ENCODE data around the gene PARG.
"Not testable (repeated sequence)": the region's sequence is repeated elsewhere in the genome, so short reads cannot be mapped to it uniquely, and the experiment has no call there.

Gene PARG

DNA sequence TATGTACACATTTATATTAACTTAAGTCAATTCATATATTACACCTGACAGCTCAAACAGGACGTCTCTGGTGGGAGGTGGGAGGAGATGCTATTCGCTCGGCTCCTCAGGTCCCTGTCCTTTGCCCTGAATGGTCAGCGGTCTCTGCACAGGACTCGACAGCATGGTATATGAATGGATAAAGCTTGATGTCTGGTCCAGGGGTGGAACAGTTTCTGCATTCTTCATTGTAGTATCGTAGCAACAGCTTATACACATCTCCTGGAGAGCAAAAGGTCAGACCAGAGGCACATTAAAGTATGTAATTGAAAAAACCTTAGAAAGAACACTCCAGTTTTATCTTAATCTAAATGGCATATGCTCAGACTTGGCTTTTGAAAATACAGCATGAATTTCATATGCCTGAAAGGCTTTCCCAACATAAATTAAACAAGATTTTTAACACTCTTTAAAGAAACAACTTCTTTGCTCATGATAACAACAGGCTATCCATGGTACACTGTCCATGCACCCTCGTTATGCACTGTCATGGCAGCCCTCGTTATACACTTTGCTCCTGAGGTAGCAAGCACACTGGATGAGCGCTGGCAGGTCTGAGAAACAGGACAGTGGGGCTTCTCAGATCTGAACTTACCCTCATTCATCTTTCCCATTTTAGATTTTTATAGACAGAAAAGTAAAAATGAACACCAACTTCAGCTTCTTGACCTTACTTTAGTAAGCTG is 122.4 kb downstream of the PARG start:
- no peak for DNase-seq

DNA sequence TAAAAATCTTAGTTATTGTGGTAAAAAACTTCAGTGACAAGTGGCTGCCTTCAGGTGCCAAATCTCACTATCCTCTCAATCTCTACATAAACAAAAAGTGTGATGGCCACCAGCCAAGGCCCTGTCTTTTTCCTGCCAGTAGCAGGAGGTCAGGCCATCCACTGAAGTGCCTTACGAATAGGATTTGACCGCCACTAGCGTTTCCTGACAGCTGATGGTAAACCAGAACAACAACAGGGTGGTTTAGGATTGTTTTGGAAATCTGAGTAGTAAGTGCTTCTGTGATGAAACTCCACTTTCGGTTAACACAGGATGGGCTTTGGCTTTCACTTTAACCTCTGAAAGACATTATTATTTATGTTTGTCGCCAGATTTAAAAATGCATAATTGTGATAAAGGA is 124.0 kb downstream of the PARG start:
- no peak for DNase-seq

DNA sequence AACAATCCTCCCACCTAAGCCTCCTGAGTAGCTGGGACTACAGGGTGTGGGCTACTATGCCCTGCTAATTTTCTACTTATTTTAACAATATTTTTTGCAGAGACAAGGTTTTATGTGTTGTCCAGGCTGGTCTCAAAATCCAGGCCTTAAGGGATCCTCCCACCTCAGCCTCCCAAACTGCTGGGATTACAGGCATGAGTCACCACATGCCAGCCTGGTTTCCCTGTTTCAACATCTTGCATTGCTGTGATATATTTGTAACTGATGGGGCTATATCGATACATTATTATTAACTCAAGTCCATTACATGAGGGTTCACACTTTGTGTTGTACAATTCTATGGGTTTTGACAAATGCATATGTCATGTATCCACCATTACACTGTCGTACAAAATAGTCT is 137.8 kb downstream of the PARG start:
- no peak for DNase-seq

DNA sequence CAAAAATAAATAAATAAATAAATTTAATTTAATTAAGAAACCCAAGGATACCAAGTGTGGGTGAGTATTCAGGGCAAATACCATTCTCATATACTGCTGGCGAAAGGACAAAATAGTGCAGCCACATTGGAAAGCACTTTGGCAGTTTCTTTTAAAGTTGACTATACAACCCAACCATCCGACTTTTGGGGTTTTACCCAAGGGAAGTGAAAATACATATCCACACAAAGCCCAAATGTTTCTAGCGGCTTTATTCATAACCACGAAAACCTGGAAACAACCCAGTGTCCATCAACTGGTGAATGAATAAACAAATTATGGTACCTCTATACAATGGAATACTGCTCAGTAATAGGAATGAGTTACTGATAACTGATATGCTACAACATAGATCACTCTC is 143.6 kb downstream of the PARG start:
- DNase-seq: no peak

DNA sequence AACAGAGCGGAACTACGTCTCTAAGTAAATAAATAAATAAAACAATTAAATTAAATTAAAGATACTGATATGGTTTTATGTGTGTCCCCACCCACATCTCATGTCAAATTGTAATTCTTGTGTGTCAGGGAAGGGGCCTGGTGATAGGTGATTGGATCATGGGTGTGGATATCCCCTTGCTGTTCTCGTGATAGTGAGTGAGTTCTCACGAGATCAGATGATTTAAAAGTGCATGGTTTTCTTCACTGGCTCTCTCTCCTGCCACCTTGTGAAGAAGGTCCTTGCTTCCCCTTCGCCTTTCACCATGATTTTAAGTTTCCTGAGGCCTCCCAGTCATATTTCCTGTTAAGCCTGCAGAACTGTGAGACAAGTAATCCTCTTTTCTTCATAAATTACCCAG is 150.7 kb downstream of the PARG start:
- no peak for DNase-seq

DNA sequence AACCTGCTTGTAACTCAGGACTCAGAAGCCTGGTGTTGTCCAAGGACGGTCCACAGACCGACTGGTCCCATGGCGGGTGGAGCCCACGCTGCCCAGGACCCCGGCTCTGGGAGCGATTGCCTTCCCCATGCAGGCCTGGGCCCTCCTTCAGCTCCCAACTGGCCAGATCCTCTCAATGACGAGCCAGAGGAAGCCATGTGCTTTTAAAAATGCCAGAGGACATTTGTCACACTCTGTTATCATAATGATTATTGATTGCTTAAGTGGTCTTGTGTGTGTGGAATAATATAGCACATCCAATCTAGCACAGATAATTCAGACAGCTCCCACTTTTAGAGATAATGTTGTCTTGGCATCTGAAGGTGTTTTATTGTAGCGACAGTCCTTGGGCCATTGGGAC is 157.1 kb downstream of the PARG start:
- no peak for DNase-seq

DNA sequence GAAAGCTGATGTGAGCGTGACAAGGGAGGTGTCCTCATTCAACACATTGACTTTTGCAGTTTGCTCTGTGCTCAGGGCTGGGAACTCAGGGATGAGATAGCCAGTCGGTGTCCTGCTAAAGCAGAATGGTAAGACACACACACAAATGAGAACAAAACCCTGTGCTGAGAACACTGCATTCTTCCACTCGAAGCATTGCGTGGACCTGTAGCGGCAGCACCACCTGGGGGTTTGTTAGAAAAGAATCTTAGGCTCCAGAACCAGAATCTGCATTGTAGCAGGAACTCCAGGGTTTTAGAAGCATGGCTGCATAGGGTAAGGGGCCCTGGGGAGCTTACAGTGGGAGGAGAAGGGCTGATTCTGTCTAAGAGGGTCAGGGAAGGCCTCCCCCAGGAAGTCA is 158.2 kb downstream of the PARG start:
- DNase-seq: no peak

DNA sequence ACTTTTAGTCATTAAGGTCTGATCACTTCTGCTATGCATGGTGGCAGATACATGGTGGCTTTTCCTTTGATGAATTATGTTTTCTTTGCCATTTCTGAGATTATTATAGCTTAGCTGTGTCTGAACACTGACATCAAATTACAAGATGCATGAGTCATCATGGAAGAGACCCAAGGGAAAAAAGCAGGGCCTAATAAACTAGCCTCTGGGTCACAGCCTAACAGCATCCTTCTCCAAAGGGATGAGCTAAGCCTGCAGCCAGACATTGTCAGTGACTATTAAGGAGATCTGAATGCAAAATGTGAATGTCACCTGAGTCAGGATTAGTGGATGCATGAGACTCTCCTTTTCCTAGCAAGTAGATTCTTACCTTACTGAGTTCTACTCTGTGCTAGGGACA is 160.6 kb downstream of the PARG start:
- no peak for DNase-seq

DNA sequence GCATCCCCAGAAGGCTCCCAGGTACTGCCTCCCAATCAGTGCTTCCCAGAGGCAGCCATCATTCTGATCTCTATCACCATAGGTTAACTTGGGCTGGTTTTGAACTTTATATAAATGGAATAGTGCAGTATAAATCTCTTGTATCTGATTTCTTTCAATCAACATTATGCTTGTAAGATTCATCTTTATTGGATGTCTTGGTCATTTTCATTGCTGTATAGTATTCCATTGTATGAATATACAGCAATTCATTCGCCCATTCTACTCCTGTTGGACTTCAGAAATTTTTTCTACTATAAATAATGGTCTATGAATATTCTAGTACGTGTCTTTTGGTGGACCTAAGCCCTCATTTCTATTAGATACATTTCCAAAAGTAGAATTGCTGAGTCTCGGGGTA is 163.6 kb downstream of the PARG start:
- no peak for DNase-seq

DNA sequence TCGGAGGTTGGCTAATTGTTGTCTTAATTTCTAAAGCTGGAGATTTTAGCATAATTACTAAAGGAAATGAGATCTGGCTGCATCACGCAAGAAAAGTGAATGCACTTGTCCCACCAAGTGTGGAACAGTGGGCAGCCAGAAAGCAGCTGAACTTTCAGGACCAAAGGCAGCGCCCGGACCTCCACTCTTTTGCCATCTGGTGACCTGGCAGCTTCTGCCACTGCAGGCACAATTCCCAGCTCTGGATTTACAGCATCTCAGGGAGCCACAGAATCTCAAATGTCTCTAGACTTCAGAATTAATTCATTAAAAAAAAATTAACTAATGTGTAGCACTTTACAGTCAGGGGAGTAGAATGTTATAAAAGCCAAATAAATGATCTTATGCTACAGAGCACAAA is 165.0 kb downstream of the PARG start:
- no peak for DNase-seq

DNA sequence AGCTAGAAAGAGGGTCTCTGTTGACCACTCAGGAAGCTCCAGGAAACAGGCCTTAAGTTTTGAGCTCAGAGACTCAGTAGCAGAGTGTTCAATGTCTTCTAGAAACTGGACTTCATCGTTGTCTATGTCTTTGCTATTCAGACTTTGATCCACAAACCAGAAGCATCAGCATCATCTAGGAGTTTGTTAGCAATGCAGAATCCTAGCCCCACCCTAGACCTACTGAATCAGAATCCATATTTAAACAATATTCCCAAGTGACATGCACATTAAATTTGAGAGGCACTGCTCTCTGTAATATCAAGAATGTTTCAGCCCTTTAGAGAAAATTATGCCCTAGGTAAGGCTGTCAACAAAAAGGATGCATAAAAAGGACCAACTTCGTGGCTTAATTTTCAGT is 166.8 kb downstream of the PARG start:
- DNase-seq: no peak

DNA sequence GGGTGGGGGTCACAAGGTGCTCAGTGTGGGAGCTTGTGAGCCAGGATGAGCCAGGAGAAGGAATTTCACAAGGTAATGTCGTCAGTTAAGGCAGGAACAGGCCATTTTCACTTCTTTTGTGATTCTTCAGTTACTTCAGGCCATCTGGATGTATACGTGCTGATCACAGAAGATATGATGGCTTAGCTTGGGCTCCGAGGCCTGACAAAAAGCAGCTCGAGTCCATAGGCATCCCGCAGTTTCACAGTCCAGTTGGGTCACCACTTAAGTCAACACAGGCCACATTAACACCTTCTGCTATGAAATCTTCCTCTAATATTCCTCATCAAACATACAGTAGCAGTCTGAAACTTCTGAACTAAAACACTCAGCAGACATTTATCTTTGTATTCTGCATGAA is 168.9 kb downstream of the PARG start:
- not testable (repeated sequence) for DNase-seq

DNA sequence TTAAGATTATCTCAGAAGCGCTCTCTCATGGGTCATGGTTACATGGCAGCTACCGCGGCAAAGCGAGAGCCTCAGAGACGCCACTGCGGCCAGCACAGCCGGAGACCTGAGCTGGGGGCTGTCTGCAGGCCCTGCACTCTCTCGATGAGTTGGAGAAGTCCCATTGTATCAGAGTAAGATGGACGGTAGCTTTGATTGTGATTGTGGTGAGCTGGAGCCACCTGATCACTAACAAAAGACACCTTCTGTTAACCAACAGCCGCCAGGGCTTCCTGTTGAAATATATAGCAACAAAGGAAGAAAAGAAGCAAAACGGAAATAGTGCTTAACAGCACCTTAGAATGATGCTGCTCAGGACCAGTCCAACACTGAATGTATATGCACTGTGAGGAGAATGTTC is 170.8 kb downstream of the PARG start:
- not testable (repeated sequence) for DNase-seq

DNA sequence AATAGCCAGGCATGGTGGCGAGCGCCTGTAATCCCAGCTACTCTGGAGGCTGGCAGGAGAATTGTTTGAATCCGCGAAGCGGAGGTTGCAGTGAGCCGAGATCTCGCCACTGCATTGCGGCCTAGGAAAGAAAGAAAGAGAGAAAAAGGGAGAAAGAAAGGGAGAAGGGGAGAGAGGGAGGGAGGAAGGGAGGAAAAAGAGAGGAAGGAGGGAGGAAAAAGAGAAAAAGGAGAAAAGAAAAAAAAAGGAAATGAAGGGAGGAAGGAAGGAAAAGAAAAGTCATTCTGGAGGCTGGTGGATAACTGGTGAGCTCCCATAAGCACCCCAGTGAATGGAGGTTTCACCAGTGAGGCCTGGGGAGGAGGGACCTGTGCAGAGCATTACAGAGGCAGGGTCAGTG is 172.1 kb downstream of the PARG start:
- no peak for DNase-seq

DNA sequence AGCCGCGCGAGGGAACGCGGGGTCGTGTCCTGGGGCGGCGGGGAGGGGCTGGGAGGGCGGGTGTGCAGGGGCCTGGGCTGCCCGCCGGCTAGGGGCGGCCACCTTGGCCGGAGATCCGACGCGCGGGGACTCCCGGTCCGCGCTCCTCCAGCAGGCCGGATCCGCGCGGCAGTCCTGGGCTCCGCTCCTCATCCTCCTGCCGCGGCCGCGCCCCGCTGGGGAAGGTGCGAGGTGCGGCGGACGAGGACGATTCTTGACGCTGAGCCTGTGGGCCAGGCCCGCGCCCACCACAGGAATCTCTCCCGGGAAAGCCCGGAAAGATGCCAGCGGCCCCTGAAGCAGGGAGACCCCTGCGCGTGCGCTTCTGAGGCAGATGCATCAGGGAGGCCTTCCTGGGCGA is 173.1 kb downstream of the PARG start:
- no peak for DNase-seq

DNA sequence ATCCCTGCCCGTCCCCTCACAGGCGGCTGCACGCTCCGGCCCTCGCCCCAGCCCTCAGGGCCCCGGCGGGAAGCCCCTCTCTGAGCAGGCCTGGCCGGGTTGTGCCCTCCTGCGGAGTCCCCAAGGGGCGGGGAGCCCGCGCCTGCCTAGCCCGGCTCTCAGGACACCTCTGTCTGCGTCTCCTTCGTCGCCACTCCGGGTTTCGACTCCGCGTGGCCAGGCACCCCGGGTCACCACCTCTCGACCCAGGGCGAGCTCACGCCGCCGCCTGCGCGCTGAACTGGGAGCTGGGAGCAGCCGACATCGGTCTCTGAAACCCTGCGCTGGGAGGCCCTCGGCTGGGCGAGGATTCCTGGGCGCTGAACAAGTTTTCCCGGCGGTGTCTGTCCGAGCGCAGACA is 173.5 kb downstream of the PARG start:
- no peak for DNase-seq
